GM12878 (cell line): Measurements from ENCODE around the gene AXIN1. TPM values are rescaled to one million over a fixed set of nuclear protein-coding genes. Genes with fewer than 3 reads are reported as not detected.

Experiments
- ATF7 ChIP-seq: fragments of 450-650 bp; IDR thresholded peaks from 2 replicates; pipeline ENCODE4 v1.6.1; 2016; ENCODE audit warnings: low read depth, mild to moderate bottlenecking
- CHD1 ChIP-seq: IDR thresholded peaks from 2 replicates; pipeline ENCODE4 v1.6.1; 2012; ENCODE audit warnings: low read depth, low read length, improper control_type of control experiment
- DPF2 ChIP-seq: fragments of 450-650 bp; IDR thresholded peaks from 2 replicates; pipeline ENCODE4 v1.6.1; 2017; ENCODE audit warnings: mild to moderate bottlenecking
- HCFC1 ChIP-seq: fragments of 150-350 bp; IDR thresholded peaks from 2 replicates; pipeline ENCODE4 v1.6.1; 2014; ENCODE audit warnings: low read length
- NFIC ChIP-seq: IDR thresholded peaks from 2 replicates; pipeline ENCODE4 v1.6.1; 2012; ENCODE audit warnings: low read depth, mild to moderate bottlenecking, inconsistent platforms, low read length, moderate library complexity
- NR2C1 ChIP-seq: fragments of 450-650 bp; IDR thresholded peaks from 2 replicates; pipeline ENCODE4 v1.6.1; 2017; ENCODE audit warnings: antibody characterized with exemption, mild to moderate bottlenecking, moderate library complexity
- PAX8 ChIP-seq: fragments of 450-650 bp; IDR thresholded peaks from 2 replicates; pipeline ENCODE4 v1.6.1; 2017; ENCODE audit warnings: mild to moderate bottlenecking, moderate library complexity
- RBBP5 ChIP-seq: fragments of 200-600 bp; sonication (generic); conservative IDR thresholded peaks from 2 replicates; pipeline ENCODE4 v1.6.1; 2016
- ZNF207 ChIP-seq: fragments of 450-650 bp; IDR thresholded peaks from 2 replicates; pipeline ENCODE4 v1.6.1; 2014; ENCODE audit warnings: antibody characterized with exemption, mild to moderate bottlenecking, borderline replicate concordance
- ZZZ3 ChIP-seq: IDR thresholded peaks from 2 replicates; pipeline ENCODE4 v1.6.1; 2011; ENCODE audit warnings: low read depth; ENCODE audit not compliant: control insufficient read depth, insufficient read length
- polyA plus RNA-seq, 11 experiments: library from polyadenylated mRNA; depleted of rRNA in 4 of 11; unstranded in 6 of 11; stranded (reverse) in 5 of 11; fragments of >200 nt; fragmentation: Nextera tagmentation in 4 of 11; fragmentation: Illumina TruSeq in 1 of 11; extraction: Ambion mirVana in 4 of 11; extraction: Trizol in 1 of 11; gene quantifications; 1 replicate in 1 of 11; 2 replicates in 10 of 11; pipeline versions ENCODE4 v1.2.1 to v1.2.3, GENCODE V29; 2011 to 2016; ENCODE audit warnings: inconsistent platforms in 2 of 11, missing spikeins in 2 of 11, low read depth in 1 of 11
- total RNA-seq, 4 experiments: library from RNA; depleted of rRNA in 3 of 4; stranded (reverse); fragments of >200 nt in 3 of 4; fragmentation: Illumina TruSeq in 1 of 4; extraction: Trizol in 1 of 4; gene quantifications; 2 replicates each; pipeline versions ENCODE4 v1.2.1 to v1.2.3, GENCODE V29; 2013 to 2021
- TF ChIP-seq, protein P1 (sequence below): fragments of 150-350 bp; IDR thresholded peaks from 2 replicates; pipeline ENCODE4 v1.6.1; 2014; ENCODE audit warnings: mild to moderate bottlenecking, low read depth, low read length
- TF ChIP-seq, protein P2 (sequence below): fragments of 450-650 bp; IDR thresholded peaks from 2 replicates; pipeline ENCODE4 v1.6.1; 2017; ENCODE audit warnings: low read depth, mild to moderate bottlenecking, moderate library complexity
- TF ChIP-seq, protein P3 (sequence below): fragments of 450-650 bp; IDR thresholded peaks from 2 replicates; pipeline ENCODE4 v1.6.1; 2017; ENCODE audit warnings: mild to moderate bottlenecking, moderate library complexity
- TF ChIP-seq, protein P4 (sequence below): fragments of 450-650 bp; IDR thresholded peaks from 2 replicates; pipeline ENCODE4 v1.6.1; 2017; ENCODE audit warnings: antibody characterized with exemption, mild to moderate bottlenecking, moderate library complexity
- TF ChIP-seq, protein P5 (sequence below): IDR thresholded peaks from 2 replicates; pipeline ENCODE4 v1.6.1; 2012; ENCODE audit warnings: low read depth, low read length, improper control_type of control experiment
- TF ChIP-seq, protein P6 (sequence below): fragments of 450-650 bp; IDR thresholded peaks from 2 replicates; pipeline ENCODE4 v1.6.1; 2017; ENCODE audit warnings: mild to moderate bottlenecking, low read depth, inconsistent platforms; ENCODE audit not compliant: poor library complexity, severe bottlenecking

Gene AXIN1
- total and polyA plus RNA-seq, 10 of the 15 experiments (the other 5 are each of a cell fraction or from before 2014, with no cell fraction given), result 0.26 to 27.1 (median 7.7) TPM

DNA sequence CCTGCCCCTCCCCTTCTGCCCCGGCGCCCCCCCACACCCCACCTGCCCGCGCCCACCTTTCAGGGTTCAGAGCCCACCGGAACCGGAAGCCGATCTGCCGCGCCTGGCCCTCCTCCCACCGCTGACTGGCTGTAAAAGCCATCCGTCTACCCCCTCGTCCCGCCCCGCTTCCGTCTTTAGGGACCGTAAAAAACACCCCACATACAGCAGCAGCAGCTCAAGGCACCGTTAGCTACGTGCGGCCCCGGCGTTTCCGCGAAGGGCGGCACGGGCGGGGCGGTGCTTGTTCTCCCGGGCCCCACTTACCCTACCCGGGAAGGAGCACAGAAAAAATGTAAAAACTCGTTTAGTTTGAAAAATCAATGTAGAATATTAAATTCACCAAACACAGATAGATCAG lies 17.9 kb upstream of the AXIN1 start, which contains the start of gene MRPL28 (continued):
- TF ChIP-seq, protein P1, sequence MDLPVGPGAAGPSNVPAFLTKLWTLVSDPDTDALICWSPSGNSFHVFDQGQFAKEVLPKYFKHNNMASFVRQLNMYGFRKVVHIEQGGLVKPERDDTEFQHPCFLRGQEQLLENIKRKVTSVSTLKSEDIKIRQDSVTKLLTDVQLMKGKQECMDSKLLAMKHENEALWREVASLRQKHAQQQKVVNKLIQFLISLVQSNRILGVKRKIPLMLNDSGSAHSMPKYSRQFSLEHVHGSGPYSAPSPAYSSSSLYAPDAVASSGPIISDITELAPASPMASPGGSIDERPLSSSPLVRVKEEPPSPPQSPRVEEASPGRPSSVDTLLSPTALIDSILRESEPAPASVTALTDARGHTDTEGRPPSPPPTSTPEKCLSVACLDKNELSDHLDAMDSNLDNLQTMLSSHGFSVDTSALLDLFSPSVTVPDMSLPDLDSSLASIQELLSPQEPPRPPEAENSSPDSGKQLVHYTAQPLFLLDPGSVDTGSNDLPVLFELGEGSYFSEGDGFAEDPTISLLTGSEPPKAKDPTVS, result no peak
- TF ChIP-seq, protein P2, sequence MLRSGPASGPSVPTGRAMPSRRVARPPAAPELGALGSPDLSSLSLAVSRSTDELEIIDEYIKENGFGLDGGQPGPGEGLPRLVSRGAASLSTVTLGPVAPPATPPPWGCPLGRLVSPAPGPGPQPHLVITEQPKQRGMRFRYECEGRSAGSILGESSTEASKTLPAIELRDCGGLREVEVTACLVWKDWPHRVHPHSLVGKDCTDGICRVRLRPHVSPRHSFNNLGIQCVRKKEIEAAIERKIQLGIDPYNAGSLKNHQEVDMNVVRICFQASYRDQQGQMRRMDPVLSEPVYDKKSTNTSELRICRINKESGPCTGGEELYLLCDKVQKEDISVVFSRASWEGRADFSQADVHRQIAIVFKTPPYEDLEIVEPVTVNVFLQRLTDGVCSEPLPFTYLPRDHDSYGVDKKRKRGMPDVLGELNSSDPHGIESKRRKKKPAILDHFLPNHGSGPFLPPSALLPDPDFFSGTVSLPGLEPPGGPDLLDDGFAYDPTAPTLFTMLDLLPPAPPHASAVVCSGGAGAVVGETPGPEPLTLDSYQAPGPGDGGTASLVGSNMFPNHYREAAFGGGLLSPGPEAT, result peak; percentile 48; the same call in 1 of the 2 replicates
- TF ChIP-seq, protein P3, sequence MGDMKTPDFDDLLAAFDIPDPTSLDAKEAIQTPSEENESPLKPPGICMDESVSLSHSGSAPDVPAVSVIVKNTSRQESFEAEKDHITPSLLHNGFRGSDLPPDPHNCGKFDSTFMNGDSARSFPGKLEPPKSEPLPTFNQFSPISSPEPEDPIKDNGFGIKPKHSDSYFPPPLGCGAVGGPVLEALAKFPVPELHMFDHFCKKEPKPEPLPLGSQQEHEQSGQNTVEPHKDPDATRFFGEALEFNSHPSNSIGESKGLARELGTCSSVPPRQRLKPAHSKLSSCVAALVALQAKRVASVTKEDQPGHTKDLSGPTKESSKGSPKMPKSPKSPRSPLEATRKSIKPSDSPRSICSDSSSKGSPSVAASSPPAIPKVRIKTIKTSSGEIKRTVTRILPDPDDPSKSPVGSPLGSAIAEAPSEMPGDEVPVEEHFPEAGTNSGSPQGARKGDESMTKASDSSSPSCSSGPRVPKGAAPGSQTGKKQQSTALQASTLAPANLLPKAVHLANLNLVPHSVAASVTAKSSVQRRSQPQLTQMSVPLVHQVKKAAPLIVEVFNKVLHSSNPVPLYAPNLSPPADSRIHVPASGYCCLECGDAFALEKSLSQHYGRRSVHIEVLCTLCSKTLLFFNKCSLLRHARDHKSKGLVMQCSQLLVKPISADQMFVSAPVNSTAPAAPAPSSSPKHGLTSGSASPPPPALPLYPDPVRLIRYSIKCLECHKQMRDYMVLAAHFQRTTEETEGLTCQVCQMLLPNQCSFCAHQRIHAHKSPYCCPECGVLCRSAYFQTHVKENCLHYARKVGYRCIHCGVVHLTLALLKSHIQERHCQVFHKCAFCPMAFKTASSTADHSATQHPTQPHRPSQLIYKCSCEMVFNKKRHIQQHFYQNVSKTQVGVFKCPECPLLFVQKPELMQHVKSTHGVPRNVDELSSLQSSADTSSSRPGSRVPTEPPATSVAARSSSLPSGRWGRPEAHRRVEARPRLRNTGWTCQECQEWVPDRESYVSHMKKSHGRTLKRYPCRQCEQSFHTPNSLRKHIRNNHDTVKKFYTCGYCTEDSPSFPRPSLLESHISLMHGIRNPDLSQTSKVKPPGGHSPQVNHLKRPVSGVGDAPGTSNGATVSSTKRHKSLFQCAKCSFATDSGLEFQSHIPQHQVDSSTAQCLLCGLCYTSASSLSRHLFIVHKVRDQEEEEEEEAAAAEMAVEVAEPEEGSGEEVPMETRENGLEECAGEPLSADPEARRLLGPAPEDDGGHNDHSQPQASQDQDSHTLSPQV, result no peak
- TF ChIP-seq PAX8 (no peak), RBBP5 (no peak), NFIC (no peak), ZNF207 (no peak; the same call in 1 of the 2 replicates), HCFC1 (peak; percentile 51), ATF7 (peak; percentile 13; the same call in 1 of the 2 replicates), CHD1 (no peak), ZZZ3 (no peak), NR2C1 (peak; percentile 89), DPF2 (peak; percentile 83)
- TF ChIP-seq, protein P4, sequence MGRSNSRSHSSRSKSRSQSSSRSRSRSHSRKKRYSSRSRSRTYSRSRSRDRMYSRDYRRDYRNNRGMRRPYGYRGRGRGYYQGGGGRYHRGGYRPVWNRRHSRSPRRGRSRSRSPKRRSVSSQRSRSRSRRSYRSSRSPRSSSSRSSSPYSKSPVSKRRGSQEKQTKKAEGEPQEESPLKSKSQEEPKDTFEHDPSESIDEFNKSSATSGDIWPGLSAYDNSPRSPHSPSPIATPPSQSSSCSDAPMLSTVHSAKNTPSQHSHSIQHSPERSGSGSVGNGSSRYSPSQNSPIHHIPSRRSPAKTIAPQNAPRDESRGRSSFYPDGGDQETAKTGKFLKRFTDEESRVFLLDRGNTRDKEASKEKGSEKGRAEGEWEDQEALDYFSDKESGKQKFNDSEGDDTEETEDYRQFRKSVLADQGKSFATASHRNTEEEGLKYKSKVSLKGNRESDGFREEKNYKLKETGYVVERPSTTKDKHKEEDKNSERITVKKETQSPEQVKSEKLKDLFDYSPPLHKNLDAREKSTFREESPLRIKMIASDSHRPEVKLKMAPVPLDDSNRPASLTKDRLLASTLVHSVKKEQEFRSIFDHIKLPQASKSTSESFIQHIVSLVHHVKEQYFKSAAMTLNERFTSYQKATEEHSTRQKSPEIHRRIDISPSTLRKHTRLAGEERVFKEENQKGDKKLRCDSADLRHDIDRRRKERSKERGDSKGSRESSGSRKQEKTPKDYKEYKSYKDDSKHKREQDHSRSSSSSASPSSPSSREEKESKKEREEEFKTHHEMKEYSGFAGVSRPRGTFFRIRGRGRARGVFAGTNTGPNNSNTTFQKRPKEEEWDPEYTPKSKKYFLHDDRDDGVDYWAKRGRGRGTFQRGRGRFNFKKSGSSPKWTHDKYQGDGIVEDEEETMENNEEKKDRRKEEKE, result no peak
- TF ChIP-seq, protein P5, sequence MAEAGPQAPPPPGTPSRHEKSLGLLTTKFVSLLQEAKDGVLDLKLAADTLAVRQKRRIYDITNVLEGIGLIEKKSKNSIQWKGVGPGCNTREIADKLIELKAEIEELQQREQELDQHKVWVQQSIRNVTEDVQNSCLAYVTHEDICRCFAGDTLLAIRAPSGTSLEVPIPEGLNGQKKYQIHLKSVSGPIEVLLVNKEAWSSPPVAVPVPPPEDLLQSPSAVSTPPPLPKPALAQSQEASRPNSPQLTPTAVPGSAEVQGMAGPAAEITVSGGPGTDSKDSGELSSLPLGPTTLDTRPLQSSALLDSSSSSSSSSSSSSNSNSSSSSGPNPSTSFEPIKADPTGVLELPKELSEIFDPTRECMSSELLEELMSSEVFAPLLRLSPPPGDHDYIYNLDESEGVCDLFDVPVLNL, result no peak
- TF ChIP-seq, protein P6, sequence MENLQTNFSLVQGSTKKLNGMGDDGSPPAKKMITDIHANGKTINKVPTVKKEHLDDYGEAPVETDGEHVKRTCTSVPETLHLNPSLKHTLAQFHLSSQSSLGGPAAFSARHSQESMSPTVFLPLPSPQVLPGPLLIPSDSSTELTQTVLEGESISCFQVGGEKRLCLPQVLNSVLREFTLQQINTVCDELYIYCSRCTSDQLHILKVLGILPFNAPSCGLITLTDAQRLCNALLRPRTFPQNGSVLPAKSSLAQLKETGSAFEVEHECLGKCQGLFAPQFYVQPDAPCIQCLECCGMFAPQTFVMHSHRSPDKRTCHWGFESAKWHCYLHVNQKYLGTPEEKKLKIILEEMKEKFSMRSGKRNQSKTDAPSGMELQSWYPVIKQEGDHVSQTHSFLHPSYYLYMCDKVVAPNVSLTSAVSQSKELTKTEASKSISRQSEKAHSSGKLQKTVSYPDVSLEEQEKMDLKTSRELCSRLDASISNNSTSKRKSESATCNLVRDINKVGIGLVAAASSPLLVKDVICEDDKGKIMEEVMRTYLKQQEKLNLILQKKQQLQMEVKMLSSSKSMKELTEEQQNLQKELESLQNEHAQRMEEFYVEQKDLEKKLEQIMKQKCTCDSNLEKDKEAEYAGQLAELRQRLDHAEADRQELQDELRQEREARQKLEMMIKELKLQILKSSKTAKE, result peak; percentile 27
